K562 (cell line): ENCODE data around the gene RBM26. TPM values are rescaled to one million over a fixed set of nuclear protein-coding genes. Genes with fewer than 3 reads are reported as not detected.

Experiments used
- FOXA1 ChIP-seq: fragments of 450-650 bp; IDR thresholded peaks from 2 replicates; pipeline ENCODE4 v1.6.1; 2016; ENCODE audit warnings: mild to moderate bottlenecking, borderline replicate concordance
- KLF13 ChIP-seq: fragments of 450-650 bp; IDR thresholded peaks from 2 replicates; pipeline ENCODE4 v1.6.1; 2016; ENCODE audit warnings: missing genetic modification characterization, low read depth, mild to moderate bottlenecking, missing compliant biosample characterization, moderate library complexity, borderline replicate concordance
- KLF6 ChIP-seq: fragments of 250-450 bp; sonication (Bioruptor Pico); IDR thresholded peaks from 2 replicates; pipeline ENCODE4 v1.4.0; 2020; ENCODE audit warnings: mild to moderate bottlenecking, moderate library complexity, borderline replicate concordance
- ZNF3 ChIP-seq: fragments of 250-450 bp; sonication (Bioruptor Pico); IDR thresholded peaks from 2 replicates; pipeline ENCODE4 v1.5.0; 2021; ENCODE audit warnings: mild to moderate bottlenecking, moderate library complexity
- polyA plus RNA-seq, 8 experiments: library from polyadenylated mRNA; depleted of rRNA in 4 of 8; stranded (reverse) in 5 of 8; unstranded in 3 of 8; fragments of >200 nt; fragmentation: Nextera tagmentation in 2 of 8; fragmentation: Illumina TruSeq in 1 of 8; extraction: Ambion mirVana in 2 of 8; extraction: Trizol in 1 of 8; gene quantifications; 2 replicates each; pipeline versions ENCODE4 v1.2.1 to v1.2.3, GENCODE V29; 2011 to 2014; ENCODE audit warnings: inconsistent platforms in 1 of 8, missing spikeins in 1 of 8
- total RNA-seq, 7 experiments: library from RNA; depleted of rRNA in 6 of 7; stranded (reverse); fragments of >200 nt in 6 of 7; fragmentation: Illumina TruSeq in 2 of 7; extraction: Trizol in 2 of 7; gene quantifications; 2 replicates each; pipeline versions ENCODE4 v1.2.1 to v1.2.3, GENCODE V29; 2011 to 2021; ENCODE audit warnings: low replicate concordance in 1 of 7
- TF ChIP-seq, protein P1 (sequence below): fragments of 200-600 bp; sonication (generic); IDR thresholded peaks from one replicate; pipeline ENCODE4 v1.6.1; 2012; ENCODE audit warnings: mild to moderate bottlenecking, low read depth, low read length, inconsistent platforms
- TF ChIP-seq, protein P2 (sequence below): fragments of 250-450 bp; sonication (Bioruptor Pico); IDR thresholded peaks from 2 replicates; pipeline ENCODE4 v1.5.0; 2022; ENCODE audit warnings: mild to moderate bottlenecking
- TF ChIP-seq, protein P3 (sequence below), 2 experiments: fragments of 450-650 bp in 1 of 2; sonication (generic) in 1 of 2; formaldehyde crosslinking in 1 of 2; IDR thresholded peaks in 1 of 2; conservative IDR thresholded peaks in 1 of 2; 2 replicates each; pipeline versions ENCODE4 v1.6.1 to v1.8.1; 2016 to 2023; ENCODE audit warnings: mild to moderate bottlenecking in 2 of 2, moderate library complexity in 2 of 2, inconsistent platforms in 1 of 2, missing genetic modification reagents in 1 of 2

The RBM26 gene
- total and polyA plus RNA-seq, 9 of the 15 experiments (the other 6 are each of a cell fraction or from before 2014, with no cell fraction given): 10.0 to 42.4 (median 26.4) TPM

DNA sequence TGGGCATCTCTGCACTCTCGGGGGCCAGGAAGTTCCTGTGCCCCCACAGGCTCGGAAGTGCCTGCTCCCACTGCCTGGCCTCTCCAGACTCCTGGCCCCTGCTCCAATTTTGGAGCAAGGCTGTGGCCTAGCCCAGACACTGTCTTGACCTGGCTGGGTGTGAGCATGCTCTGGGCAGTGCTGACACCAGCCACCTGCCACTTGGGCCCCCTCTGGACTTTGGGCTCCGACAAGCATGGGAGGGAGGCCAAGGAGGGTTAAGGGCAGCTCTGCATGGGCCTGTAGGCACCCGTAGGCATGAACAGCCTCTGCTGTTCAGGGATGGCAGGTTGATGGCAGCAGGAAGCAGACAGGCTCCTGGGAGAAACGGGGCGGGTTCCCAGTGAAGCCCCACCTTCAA lies 26.0 kb upstream of the RBM26 start (continued):
- TF ChIP-seq, protein P1, sequence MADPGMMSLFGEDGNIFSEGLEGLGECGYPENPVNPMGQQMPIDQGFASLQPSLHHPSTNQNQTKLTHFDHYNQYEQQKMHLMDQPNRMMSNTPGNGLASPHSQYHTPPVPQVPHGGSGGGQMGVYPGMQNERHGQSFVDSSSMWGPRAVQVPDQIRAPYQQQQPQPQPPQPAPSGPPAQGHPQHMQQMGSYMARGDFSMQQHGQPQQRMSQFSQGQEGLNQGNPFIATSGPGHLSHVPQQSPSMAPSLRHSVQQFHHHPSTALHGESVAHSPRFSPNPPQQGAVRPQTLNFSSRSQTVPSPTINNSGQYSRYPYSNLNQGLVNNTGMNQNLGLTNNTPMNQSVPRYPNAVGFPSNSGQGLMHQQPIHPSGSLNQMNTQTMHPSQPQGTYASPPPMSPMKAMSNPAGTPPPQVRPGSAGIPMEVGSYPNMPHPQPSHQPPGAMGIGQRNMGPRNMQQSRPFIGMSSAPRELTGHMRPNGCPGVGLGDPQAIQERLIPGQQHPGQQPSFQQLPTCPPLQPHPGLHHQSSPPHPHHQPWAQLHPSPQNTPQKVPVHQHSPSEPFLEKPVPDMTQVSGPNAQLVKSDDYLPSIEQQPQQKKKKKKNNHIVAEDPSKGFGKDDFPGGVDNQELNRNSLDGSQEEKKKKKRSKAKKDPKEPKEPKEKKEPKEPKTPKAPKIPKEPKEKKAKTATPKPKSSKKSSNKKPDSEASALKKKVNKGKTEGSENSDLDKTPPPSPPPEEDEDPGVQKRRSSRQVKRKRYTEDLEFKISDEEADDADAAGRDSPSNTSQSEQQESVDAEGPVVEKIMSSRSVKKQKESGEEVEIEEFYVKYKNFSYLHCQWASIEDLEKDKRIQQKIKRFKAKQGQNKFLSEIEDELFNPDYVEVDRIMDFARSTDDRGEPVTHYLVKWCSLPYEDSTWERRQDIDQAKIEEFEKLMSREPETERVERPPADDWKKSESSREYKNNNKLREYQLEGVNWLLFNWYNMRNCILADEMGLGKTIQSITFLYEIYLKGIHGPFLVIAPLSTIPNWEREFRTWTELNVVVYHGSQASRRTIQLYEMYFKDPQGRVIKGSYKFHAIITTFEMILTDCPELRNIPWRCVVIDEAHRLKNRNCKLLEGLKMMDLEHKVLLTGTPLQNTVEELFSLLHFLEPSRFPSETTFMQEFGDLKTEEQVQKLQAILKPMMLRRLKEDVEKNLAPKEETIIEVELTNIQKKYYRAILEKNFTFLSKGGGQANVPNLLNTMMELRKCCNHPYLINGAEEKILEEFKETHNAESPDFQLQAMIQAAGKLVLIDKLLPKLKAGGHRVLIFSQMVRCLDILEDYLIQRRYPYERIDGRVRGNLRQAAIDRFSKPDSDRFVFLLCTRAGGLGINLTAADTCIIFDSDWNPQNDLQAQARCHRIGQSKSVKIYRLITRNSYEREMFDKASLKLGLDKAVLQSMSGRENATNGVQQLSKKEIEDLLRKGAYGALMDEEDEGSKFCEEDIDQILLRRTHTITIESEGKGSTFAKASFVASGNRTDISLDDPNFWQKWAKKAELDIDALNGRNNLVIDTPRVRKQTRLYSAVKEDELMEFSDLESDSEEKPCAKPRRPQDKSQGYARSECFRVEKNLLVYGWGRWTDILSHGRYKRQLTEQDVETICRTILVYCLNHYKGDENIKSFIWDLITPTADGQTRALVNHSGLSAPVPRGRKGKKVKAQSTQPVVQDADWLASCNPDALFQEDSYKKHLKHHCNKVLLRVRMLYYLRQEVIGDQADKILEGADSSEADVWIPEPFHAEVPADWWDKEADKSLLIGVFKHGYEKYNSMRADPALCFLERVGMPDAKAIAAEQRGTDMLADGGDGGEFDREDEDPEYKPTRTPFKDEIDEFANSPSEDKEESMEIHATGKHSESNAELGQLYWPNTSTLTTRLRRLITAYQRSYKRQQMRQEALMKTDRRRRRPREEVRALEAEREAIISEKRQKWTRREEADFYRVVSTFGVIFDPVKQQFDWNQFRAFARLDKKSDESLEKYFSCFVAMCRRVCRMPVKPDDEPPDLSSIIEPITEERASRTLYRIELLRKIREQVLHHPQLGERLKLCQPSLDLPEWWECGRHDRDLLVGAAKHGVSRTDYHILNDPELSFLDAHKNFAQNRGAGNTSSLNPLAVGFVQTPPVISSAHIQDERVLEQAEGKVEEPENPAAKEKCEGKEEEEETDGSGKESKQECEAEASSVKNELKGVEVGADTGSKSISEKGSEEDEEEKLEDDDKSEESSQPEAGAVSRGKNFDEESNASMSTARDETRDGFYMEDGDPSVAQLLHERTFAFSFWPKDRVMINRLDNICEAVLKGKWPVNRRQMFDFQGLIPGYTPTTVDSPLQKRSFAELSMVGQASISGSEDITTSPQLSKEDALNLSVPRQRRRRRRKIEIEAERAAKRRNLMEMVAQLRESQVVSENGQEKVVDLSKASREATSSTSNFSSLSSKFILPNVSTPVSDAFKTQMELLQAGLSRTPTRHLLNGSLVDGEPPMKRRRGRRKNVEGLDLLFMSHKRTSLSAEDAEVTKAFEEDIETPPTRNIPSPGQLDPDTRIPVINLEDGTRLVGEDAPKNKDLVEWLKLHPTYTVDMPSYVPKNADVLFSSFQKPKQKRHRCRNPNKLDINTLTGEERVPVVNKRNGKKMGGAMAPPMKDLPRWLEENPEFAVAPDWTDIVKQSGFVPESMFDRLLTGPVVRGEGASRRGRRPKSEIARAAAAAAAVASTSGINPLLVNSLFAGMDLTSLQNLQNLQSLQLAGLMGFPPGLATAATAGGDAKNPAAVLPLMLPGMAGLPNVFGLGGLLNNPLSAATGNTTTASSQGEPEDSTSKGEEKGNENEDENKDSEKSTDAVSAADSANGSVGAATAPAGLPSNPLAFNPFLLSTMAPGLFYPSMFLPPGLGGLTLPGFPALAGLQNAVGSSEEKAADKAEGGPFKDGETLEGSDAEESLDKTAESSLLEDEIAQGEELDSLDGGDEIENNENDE: no peak
- TF ChIP-seq, protein P2, sequence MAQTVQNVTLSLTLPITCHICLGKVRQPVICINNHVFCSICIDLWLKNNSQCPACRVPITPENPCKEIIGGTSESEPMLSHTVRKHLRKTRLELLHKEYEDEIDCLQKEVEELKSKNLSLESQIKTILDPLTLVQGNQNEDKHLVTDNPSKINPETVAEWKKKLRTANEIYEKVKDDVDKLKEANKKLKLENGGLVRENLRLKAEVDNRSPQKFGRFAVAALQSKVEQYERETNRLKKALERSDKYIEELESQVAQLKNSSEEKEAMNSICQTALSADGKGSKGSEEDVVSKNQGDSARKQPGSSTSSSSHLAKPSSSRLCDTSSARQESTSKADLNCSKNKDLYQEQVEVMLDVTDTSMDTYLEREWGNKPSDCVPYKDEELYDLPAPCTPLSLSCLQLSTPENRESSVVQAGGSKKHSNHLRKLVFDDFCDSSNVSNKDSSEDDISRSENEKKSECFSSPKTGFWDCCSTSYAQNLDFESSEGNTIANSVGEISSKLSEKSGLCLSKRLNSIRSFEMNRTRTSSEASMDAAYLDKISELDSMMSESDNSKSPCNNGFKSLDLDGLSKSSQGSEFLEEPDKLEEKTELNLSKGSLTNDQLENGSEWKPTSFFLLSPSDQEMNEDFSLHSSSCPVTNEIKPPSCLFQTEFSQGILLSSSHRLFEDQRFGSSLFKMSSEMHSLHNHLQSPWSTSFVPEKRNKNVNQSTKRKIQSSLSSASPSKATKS (CRISPR knock-in tag): no peak
- TF ChIP-seq FOXA1 (no peak), ZNF3 (CRISPR knock-in tag) (no peak), KLF13 (tag) (no peak), KLF6 (CRISPR knock-in tag) (no peak)
- TF ChIP-seq, protein P3, sequence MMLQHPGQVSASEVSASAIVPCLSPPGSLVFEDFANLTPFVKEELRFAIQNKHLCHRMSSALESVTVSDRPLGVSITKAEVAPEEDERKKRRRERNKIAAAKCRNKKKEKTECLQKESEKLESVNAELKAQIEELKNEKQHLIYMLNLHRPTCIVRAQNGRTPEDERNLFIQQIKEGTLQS (IDR thresholded peaks at IDR 0.05): no peak
- TF ChIP-seq, protein P3 (CRISPR knock-in tag; conservative IDR thresholded peaks at IDR 0.05): no peak
